ENCODE measurements around the gene AFM. TPM values are rescaled to one million over a fixed set of nuclear protein-coding genes. Genes with fewer than 3 reads are reported as not detected.

AFM gene
- total and polyA plus RNA-seq, 2 donors (not counting 1 experiment from before 2014, with no cell fraction given): not detected

DNA sequence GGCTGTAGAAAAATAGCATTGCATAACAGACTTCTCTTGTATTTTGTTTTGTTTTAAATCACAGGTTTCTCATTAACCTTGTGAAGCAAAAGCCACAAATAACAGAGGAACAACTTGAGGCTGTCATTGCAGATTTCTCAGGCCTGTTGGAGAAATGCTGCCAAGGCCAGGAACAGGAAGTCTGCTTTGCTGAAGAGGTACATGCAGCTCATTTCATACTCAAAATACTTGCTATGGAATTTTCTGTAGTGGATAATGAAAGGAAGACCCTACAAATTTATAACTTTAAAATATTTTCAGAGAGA, 27.9 kb upstream of the AFM start:
- POLR2A ChIA-PET: no interaction called here
- peaks cover 15% of the 10 kb centered on the region for H3K27me3 Mint-ChIP-seq
- Histone ChIP-seq H3K79me2 (ENCODE audit: control insufficient read depth, insufficient read depth, low read length) (no peaks in the 10 kb centered on the region), H3K9me3 (ENCODE audit: control extremely low read depth in 1 of 3, control insufficient read depth in 2 of 3, insufficient read depth in 1 of 3, low read length in 2 of 3) (no peaks in the 10 kb centered on the region), H3K4me1 (ENCODE audit: control insufficient read depth in 2 of 2, insufficient read depth in 2 of 2, low read length in 2 of 2) (no peaks in the 10 kb centered on the region), H3K4me3 (ENCODE audit: control extremely low read depth in 1 of 5, extremely low read depth in 1 of 5, insufficient read depth in 1 of 5, low read depth in 2 of 5, low read length in 4 of 5) (no peak overlapping the region), H2AFZ (ENCODE audit: insufficient read depth, low read depth, low read length, poor library complexity, severe bottlenecking) (no peak overlapping the region), H3K27me3 (replicated peaks in 1 of 4; ENCODE audit: control extremely low read depth in 1 of 4, control insufficient read depth in 3 of 4, insufficient read depth in 4 of 4, low read length in 3 of 4) (no peaks in the 10 kb centered on the region), H3K9ac (ENCODE audit: low read length) (no peak overlapping the region), H3K4me2 (replicated peaks; ENCODE audit: low read depth, low read length, poor library complexity, severe bottlenecking) (no peak overlapping the region), H4K20me1 (ENCODE audit: control insufficient read depth, insufficient read depth, low read length, poor library complexity, severe bottlenecking) (no peaks in the 10 kb centered on the region), H3K36me3 (replicated peaks in 1 of 2; ENCODE audit: control extremely low read depth in 1 of 2, control insufficient read depth in 1 of 2, extremely low read depth in 1 of 2, insufficient read depth in 2 of 2, low read length in 1 of 2) (no peaks in the 10 kb centered on the region), H3K27ac (ENCODE audit: low read length in 2 of 2) (no peak overlapping the region)
- H3K4me3 Mint-ChIP-seq: no peak overlapping the region
- ATAC-seq (ENCODE audit: low read depth): no peak
- no peak overlapping the region for H3K27ac Mint-ChIP-seq
- no peak for DNase-seq
- CTCF ChIA-PET: interaction anchor here (0.7 kb wide), 1 partner anchor 7 kb away, joined by 3 read pairs; no protein-coding TSS in a partner anchor
- H3K4me1 Mint-ChIP-seq: no peaks in the 10 kb centered on the region
- intact Hi-C loops (cut with micrococcal nuclease): no loop called here
- TF ChIP-seq, protein P1, sequence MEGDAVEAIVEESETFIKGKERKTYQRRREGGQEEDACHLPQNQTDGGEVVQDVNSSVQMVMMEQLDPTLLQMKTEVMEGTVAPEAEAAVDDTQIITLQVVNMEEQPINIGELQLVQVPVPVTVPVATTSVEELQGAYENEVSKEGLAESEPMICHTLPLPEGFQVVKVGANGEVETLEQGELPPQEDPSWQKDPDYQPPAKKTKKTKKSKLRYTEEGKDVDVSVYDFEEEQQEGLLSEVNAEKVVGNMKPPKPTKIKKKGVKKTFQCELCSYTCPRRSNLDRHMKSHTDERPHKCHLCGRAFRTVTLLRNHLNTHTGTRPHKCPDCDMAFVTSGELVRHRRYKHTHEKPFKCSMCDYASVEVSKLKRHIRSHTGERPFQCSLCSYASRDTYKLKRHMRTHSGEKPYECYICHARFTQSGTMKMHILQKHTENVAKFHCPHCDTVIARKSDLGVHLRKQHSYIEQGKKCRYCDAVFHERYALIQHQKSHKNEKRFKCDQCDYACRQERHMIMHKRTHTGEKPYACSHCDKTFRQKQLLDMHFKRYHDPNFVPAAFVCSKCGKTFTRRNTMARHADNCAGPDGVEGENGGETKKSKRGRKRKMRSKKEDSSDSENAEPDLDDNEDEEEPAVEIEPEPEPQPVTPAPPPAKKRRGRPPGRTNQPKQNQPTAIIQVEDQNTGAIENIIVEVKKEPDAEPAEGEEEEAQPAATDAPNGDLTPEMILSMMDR (IDR thresholded peaks at IDR 0.05): no peak
- H3K9me3 Mint-ChIP-seq (ENCODE audit: insufficient read depth): no peaks in the 10 kb centered on the region

DNA sequence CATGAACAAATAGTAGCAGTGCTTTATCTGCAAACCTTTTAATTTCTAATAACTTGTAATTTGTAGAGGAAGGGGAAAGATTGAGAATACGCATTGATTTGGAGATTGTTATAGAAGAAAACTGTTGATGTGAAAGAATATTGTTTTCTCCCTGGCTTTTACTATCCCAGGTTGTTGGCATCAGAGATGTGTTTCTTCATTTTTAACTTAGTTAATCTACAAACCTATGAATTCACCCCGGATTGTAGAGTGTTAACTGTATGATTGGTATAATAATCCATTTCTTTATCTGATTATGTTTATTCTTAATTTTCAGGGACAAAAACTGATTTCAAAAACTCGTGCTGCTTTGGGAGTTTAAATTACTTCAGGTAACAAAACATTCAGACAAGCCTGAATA, 26.6 kb upstream of the AFM start:
- no peak for TF ChIP-seq EZH2 (IDR thresholded peaks at IDR 0.05; ENCODE audit: borderline replicate concordance, insufficient read depth, low read depth, low read length, poor library complexity, severe bottlenecking)
- TF ChIP-seq, protein P1 (IDR thresholded peaks at IDR 0.05): no peak
- Histone ChIP-seq H3K79me2 (ENCODE audit: control insufficient read depth, insufficient read depth, low read length) (no peaks in the 10 kb centered on the region), H3K4me2 (replicated peaks; ENCODE audit: low read depth, low read length, poor library complexity, severe bottlenecking) (no peak overlapping the region), H3K4me3 (ENCODE audit: control extremely low read depth in 1 of 5, extremely low read depth in 1 of 5, insufficient read depth in 1 of 5, low read depth in 2 of 5, low read length in 4 of 5) (no peak overlapping the region), H3K9ac (ENCODE audit: low read length) (no peak overlapping the region), H3K27ac (ENCODE audit: low read length in 2 of 2) (no peak overlapping the region), H4K20me1 (ENCODE audit: control insufficient read depth, insufficient read depth, low read length, poor library complexity, severe bottlenecking) (no peaks in the 10 kb centered on the region), H3K4me1 (ENCODE audit: control insufficient read depth in 2 of 2, insufficient read depth in 2 of 2, low read length in 2 of 2) (no peaks in the 10 kb centered on the region), H3K36me3 (replicated peaks in 1 of 2; ENCODE audit: control extremely low read depth in 1 of 2, control insufficient read depth in 1 of 2, extremely low read depth in 1 of 2, insufficient read depth in 2 of 2, low read length in 1 of 2) (no peaks in the 10 kb centered on the region), H2AFZ (ENCODE audit: insufficient read depth, low read depth, low read length, poor library complexity, severe bottlenecking) (no peak overlapping the region), H3K27me3 (replicated peaks in 1 of 4; ENCODE audit: control extremely low read depth in 1 of 4, control insufficient read depth in 3 of 4, insufficient read depth in 4 of 4, low read length in 3 of 4) (no peaks in the 10 kb centered on the region), H3K9me3 (ENCODE audit: control extremely low read depth in 1 of 3, control insufficient read depth in 2 of 3, insufficient read depth in 1 of 3, low read length in 2 of 3) (no peaks in the 10 kb centered on the region)
- POLR2A ChIA-PET: no interaction called here
- no peaks in the 10 kb centered on the region for H3K4me1 Mint-ChIP-seq
- CTCF ChIA-PET: no interaction called here
- H3K27ac Mint-ChIP-seq: no peak overlapping the region
- DNase-seq (no peak), ATAC-seq (ENCODE audit: low read depth) (no peak)
- H3K27me3 Mint-ChIP-seq: peaks cover 15% of the 10 kb centered on the region
- WGBS (ENCODE audit: insufficient coverage): no CpG with 5 or more reads among the region's 3 CpGs
- no peaks in the 10 kb centered on the region for H3K9me3 Mint-ChIP-seq (ENCODE audit: insufficient read depth)
- intact Hi-C loops (cut with micrococcal nuclease): no loop called here
- H3K4me3 Mint-ChIP-seq: no peak overlapping the region
